Erythroblast (primary cell): Measurements from ENCODE around the gene SALL4.

Source experiments
- DNase-seq, 2 experiments: peaks; one replicate each; lab custom pipeline; 2025; lab: John Stamatoyannopoulos, UW
- GATA1 ChIP-seq: IDR thresholded peaks from 2 replicates; pipeline ENCODE4 v1.6.1; 2011; ENCODE audit warnings: low read depth, mild to moderate bottlenecking, control low read depth, low read length, moderate library complexity
- POLR2A ChIP-seq: IDR thresholded peaks from 2 replicates; pipeline ENCODE4 v1.6.1; 2011; ENCODE audit warnings: mild to moderate bottlenecking, low read length

The SALL4 gene

DNA sequence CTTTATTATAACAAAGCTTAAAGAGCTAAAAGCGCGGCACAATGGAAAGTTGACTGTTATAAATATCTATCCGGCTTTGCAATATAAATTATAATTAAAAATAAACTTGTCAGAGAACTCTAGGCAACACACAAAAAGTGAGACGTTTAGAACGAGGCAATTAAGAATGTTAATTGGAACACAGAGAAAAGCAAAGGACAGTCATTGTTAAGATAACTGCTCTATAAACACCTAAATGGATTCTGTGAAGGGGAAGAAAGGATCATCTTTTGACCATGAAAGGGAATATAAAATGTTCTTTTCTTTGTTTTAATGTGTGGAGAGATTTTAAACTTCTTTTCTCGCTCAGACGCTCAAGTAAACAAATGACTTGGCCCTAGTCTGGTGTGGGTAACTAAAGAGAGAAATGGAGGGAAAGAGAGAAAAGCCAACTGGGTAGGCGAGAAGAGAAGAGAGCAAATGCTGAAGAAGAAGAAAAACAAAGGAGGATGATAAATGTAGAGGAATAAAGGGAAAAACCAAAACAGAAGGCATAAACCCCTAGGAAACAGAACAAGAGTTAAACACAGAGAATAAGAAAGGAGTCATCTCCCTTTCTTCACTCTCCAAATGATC lies 9.3 kb upstream of the SALL4 start:
- TF ChIP-seq POLR2A (no peak), GATA1 (no peak)

DNA sequence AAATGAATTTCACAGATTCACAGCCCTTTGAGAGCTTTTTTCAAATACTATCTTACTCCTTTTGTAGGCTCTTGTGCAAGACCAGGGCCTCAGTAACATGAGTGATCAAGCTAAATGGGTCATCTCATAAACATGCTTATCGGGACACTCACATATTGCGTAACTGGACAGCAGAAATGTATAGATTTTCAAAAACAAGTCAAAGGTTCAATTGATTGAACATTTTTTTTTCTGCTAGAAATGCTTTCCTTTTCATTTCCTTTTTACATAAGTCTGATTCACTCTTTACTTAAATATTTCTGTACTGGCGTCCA lies 8.7 kb upstream of the SALL4 start:
- no peak for DNase-seq
- no peak for TF ChIP-seq GATA1
- TF ChIP-seq POLR2A: no peak

More for the DNA sequence above, 9.3 kb upstream of the SALL4 start:
- DNase-seq: no peak

DNA sequence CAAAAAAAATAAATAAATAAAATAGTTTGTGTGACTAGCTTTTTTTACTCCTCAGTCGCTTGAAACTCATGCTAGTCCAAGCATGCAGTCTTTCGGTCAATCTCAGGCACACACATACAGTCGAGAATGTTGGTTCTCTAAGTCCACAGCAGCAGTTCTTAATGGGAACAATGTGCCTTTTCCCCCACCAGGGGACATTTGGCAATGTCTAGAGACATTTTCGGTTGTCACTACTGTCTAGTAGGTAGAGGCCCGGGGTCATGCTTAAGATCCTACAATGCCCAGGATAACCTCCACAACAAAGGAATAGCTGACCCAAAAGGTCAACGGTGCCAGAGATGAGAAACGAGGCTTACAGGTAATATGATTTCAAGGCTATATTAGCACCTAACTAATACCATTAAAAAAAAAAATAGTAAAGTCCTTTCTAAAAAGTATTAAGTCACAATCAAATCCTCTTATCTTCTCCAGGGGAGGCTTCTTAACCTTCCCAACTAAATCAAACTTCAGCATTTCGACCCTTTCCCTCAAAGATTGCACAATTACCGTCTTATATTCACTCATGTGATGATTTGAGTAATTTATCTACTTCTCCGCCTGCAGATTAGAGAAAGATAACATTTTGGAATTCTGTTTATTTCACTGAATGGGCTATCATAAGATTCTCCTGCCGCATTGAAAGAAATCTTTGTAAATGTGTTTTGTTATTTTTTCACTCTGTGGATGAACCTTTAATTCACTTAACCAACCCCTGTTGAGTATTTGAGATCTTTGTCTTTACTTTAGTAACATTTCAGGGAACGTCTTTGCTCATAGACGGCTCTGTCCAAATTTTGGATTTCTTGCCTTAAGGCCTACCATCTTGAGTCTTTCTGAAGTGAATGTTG lies 8.1 kb upstream of the SALL4 start:
- DNase-seq: no peak
- TF ChIP-seq POLR2A (no peak), GATA1 (no peak)

DNA sequence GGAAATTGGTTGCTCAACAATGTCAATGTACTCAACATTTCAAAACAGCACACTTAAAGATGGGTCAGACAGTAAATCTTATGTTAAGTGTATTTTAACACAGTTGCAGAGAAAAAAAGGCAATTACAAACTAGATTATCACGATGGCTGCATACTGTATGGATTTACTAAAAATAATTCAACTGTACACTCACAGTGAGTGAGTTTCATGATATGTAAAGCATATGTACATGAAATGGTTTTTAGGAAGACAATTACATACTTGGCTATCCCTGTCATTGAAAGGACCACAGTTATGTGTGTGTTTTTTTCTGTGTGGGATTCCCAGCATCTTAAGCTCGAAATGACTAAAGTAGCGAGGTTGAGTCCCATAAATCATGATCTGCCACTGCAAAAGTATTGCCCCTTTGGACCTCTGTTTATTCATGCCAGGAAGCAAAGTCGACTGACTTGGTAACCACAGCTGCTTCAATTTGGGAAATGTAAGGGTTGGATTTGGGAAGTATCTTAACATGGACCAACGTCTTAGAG lies 5.5 kb upstream of the SALL4 start:
- TF ChIP-seq GATA1 (no peak), POLR2A (no peak)

DNA sequence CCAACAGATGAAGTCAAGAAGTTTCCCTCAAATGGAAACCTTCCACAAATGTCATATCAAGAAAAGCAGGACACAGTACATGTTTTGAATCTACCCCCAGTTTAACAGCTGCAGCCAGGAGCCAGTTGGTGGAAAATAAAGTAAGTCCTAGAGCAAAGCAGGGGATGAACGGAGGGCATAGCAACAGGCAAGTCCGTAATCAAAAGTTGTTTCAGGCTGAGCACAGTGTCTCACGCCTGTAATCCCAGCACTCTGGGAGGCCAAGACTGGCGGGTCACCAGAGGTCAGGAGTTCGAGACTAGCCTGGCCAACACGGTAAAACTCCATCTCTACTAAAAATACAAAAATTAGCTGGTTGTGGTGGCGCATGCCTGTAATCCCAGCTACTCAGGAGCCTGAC lies 2.4 kb upstream of the SALL4 start:
- DNase-seq: no peak
- TF ChIP-seq GATA1 (no peak), POLR2A (no peak)

More for the DNA sequence above, 5.5 kb upstream of the SALL4 start:
- no peak for DNase-seq

DNA sequence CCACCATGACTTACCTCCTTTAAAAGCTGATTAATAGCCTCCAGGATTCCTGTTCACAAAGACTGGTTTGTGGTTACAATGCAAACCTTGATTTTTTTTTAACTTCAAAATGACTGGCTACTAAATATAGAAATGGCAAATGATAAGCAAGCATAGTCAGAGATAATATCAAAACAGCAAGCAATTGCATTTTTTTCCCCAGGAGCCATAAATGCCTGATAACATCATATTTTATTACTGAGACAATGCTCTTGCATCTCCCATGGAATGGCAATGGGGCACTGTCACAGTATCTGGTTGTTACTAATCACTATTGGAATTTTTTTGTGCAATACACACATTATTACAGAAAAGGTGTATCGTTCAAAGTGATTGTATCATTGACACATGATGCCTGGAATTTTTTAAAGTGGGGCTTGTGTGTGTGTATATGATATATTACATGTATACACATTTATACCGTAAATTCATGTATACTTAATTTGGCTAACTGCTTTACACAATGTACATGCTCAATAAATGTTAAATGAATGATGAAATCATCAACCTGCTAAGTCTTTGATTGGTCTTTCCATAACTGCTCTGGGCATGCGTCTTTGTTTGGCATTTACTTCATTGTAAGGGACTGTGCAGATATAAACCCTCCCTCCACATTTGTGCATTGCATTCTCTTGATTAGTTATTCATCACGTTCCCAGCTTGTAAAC lies 980 bp upstream of the SALL4 start:
- no peak for DNase-seq
- no peak for TF ChIP-seq POLR2A
- TF ChIP-seq GATA1: no peak

DNA sequence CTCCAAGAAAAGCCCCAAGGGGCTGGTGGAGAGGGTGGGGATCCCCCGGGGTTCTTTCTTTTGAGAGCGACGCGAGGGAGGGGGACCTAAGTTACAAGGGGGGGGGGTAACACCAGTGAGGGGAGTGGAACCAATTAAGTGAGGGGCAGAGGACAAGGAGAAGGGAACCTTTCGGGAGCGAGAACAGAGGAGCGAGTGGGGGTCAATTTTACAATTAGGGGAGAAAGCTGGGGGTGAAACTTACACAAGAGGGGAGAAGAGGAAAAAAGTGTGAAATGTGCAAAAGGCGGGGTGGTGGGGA lies 548 bp downstream of the SALL4 start:
- DNase-seq: no peak
- no peak for TF ChIP-seq GATA1
- no peak for TF ChIP-seq POLR2A

DNA sequence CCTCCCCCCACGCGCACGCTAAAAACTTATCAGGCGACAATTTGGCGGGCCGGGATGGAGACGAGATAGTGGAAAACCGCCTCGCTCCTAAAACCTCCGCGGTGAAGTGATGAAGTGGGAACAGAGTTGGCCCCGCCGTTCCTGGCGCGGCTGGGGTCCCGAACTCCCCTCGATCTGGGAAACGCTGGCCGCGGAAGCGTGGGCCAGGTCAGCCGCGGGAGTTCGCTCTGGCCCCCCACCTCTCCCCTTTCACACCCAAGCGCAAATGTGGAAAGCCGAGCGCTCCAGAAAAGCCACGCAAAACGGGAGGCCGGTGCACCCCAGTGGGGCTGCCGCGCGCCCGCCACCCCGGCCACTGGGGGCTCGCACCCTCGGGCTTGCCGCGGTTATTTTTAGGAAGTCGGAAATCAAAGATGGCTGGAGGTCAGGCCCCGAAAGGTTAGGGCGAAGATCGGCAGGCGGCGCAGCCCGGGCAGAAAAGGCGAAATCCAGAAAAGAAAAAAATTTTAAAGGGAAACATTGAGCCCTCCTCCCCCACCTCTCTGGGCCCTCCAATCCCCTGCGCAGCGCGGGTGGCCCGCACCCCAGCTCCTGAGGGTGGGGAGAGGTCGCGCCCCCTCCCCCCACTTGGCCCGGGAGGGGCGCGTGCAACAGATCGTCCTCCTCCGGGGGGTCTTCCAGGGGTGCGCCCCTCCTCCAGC lies 1.0 kb downstream of the SALL4 start:
- peak; percentile 47 to 51 for DNase-seq

DNA sequence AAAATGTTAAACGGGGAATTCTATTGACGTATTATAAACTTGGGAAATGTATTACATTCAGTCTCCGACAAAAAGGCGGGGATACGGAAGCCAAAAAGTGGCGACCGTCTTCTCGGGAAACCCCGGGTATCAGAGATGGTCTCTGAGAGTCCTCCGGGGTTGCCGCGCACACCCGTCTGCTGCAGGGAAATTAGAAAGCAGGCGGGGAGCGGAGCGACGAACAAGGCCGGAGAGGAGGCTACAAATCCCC lies 1.5 kb downstream of the SALL4 start:
- DNase-seq: peak; percentile 56 to 69
- TF ChIP-seq GATA1: no peak
- no peak for TF ChIP-seq POLR2A

More for the DNA sequence above, 1.0 kb downstream of the SALL4 start:
- TF ChIP-seq POLR2A (no peak), GATA1 (no peak)

DNA sequence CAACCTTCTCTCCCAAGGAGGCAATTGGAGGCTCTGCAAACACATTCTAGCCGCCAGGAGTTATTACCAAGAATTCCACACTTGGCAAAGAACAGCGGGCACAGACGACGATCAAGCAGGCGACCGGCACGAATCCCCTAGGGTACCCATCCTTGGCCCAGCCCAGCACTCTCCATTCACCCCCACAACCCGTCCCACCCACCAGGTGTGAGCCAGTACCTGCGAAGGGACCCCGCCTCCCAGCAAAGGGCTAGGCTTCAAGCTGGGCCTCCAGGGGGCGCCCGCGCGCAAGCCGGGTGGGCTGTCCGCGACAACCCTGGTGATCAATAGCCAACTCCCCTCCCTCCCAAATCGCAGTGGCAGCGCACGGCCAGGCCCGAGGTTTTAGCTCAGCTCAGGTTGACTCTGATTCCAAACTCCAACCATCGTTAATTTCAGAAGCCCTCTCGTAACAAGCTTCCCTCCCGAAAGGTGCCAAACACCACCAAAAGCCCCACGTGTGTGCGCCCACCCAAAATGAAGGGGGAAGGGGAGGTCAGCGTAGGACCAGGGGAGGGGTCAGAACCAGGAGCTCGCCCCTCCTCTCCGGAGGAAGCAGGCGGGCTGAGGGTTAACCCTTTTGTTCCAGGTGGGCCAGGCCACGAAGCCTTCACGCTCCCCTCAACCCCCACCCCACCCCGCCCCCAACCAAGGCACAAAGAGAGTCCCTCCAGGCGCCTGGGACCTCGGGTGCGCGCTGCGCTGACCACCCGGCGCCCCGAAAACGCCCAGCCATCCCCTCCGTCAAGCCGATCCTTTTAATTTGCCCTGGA lies 2.1 kb downstream of the SALL4 start:
- TF ChIP-seq POLR2A (no peak), GATA1 (no peak)

DNA sequence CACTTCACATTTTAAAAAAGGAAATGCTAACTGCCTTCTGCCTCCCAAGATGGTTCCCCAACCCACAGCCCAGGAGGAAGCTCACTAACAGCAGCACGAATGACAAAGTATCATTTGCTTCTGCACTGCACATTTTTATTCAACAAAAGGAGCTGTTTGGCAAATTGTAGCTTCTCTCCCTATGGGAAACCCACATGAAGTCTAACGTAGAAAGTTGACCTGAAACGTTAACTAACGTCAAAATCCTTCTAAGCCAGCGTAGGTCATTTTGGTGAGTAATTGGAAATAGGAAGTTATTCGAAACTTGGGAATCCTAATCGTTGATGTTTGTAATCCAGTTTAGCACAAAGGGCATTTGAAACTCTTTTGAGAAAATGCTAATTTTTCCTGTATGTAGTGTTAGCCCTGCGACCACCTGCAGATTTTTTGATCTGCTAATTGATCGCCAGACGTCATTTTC lies 2.9 kb downstream of the SALL4 start:
- DNase-seq: peak; percentile 19 to 23
- TF ChIP-seq POLR2A (no peak), GATA1 (no peak)

More for the DNA sequence above, 2.1 kb downstream of the SALL4 start:
- DNase-seq: peak; percentile 75 to 82

DNA sequence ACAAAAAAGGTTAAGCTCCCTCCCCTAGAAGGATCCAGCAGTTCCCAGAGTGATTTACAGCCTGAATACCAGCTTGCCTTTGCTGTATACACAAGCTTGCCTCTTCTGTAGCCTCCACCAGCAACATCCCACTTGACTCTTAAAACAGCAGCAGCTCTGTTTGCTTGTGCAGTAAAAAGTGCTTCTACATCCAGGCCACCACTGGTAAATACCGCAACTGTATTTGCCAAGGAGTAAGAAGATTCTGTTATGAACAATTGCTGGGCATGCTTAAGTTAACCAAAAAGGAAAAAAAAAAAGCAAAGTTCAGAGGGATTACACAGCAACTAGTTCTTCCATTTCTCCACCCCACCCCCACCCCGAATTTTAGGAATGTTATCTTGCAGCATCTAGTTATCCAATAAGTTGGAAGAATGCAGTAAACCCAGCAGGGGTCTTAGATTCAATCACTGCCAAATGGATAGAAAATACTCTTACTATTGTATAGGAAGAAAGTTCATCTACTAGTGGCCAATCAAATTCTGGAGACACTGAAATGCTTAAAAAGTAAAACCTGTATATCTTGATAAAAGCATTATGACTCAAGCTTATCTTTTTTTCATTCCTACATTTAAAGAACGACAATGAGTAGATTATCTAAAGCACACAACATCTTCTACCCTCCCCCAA lies 4.8 kb downstream of the SALL4 start:
- TF ChIP-seq POLR2A (no peak), GATA1 (no peak)
- DNase-seq: peak; percentile 39 to 69

DNA sequence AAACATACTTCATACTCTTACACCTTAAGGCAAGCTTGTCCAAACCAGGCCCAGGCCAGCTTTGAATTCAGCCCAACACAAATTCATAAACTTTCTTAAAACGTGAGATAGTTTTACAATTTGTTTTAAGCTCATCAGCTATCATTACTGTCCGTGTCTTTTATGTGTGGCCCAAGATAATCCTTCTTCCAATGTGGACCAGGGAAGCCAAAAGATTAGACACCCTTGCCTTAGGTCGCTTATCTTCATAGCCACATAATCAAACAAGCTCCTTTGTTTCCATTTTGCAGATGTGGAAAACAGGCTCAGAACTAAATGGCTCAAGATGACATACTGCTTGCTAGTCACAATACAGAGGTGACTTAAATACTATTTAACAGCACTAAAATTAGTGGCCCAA lies 6.0 kb downstream of the SALL4 start:
- DNase-seq: peak; percentile 71 to 94
- TF ChIP-seq GATA1 (no peak), POLR2A (no peak)
